Right kidney (tissue), 9 donors: ENCODE data around the gene RNU1-3.
"Not testable (repeated sequence)": the region's sequence is repeated elsewhere in the genome, so short reads cannot be mapped to it uniquely, and the experiment has no call there.

ENCODE experiments used
- DNase-seq: peaks from one replicate; pipeline ENCODE4 v3.0.0-alpha.2; 2016
- long read RNA-seq, 8 donors: transcript quantifications; one replicate each; lab custom pipeline, GENCODE V29; 2026

RNU1-3 gene
- long read RNA-seq, donor 1 = 0 reads
- long read RNA-seq, donor 2 = 0 reads
- long read RNA-seq, donor 3 = 0 reads
- long read RNA-seq, donor 4 = 0 reads
- long read RNA-seq, donor 5 = 0 reads
- long read RNA-seq, donor 6, partial matches to known transcripts = 0 of 1 reads
- long read RNA-seq, donor 6, other reads (novel, unspliced or antisense) = 0 of 1 reads
- long read RNA-seq, donor 7 = 0 reads
- long read RNA-seq, donor 8 = 0 reads

DNA sequence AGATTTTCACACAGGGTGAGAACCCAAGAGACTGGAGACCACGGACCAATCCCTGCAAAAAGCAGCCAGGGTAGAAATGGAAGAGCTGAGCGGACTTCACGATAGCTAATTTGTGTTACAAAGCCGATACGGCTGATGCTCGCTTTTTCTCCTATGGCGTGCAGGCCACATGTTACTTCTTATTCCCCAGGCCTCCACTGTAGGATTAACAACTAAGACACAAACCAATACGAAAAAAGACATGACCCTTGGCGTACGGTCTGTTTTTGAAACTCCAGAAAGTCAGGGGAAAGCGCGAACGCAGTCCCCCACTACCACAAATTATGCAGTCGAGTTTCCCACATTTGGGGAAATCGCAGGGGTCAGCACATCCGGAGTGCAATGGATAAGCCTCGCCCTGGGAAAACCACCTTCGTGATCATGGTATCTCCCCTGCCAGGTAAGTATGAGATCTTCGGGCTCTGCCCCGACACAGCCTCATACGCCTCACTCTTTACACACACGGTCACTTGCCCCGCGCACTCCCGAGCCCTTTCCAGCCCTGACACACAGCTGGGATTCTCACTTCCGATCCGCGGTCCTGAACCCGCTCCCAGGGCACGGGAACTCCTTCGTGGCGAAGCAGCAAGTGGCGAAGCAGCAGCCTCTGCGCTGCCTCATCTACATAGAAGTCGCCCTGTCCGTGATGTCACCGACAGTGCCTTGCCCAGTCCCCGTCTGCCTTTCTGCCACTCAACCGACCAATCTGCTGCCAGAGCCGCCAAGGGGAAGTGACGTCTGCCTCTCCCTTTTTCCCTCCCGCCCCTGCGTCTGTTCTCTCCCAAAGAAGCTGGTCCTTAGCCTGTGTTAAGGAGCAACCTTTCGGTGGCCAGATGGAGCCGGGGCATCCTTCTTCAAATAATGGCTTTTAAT is at the start of gene RNU1-3:
TSS of gene RNU1-3 (minus strand) at position 447 of the 912 bp plus-strand sequence.
- DNase-seq = not testable (repeated sequence)

DNA sequence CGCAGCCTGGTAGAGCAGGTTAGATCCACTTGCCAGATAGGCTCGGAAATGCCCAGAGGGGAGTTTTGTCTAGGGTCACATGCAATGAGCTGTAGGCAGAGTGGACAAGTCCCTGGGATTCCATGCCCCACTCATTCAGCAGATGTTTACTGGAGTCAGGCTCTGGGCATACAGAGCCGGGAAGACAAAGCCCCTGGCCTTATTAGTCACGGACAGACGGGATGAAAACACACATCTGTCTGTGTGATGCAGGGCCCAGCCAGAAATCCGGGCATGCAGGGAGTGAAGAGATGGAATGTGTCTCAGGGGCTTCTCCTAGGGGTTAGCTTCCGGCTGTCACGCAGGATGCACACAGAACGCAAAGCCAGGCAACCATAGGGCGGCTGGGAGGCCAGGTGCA is 46.7 kb upstream of the RNU1-3 start:
- not testable (repeated sequence) for DNase-seq

DNA sequence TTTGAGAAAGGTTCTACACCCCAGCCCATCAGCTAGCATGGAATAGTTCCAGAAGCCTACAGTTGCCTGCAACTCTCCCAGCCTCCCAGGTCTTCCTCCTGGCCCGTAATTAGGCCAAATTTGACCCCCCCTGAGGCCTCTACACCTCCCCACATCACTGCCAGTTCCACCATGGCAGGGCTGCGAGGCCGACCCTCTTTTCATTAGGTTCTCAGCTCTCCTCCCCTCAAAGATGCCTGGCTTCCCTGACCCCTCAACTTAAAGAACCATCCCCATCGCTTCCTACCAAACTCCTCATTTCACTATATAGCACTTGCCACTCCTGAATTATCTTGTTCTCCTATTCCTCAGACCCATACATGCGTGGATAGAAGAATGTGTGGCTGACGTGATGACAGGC is 46.2 kb upstream of the RNU1-3 start:
- DNase-seq = not testable (repeated sequence)

DNA sequence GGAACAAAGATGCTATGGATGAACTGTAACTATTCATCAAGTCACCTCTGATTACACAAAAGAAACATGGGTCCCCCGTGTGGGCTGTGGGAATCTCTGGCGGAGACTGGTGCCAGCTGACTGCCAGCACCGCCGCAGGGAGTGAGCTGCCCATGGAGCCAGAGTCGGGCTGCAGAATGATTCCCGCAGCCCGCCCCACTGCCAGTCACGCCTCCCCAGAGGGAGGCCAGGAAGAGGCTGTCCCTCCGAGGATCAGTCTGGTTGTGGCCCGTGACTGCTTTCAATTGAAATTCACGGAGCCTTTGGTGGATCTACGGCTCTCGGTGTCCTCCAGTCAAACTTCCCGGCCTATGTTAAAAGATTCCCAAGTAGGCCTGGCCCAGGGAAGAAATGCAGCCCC is 45.8 kb upstream of the RNU1-3 start:
- not testable (repeated sequence) for DNase-seq

DNA sequence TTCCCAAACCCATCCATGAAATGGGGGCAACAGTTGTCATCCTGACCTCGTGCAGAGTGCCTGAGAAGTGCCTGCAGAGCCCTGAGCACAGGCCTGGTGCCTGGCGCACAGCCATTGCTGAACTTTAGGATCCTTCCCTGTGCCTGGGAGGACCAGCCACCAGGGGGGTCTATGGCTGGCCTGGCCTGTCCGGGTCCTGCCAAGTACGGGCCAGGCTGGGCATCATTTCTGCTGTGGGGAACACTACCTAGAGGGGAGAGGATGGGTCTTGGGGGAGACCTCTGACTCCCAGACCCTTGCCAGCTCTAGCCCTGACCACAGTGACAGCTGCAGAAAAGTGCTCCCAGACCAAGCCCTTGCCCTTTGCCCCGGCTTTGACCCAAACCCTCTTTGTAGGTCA is 45.4 kb upstream of the RNU1-3 start:
- DNase-seq = not testable (repeated sequence)

DNA sequence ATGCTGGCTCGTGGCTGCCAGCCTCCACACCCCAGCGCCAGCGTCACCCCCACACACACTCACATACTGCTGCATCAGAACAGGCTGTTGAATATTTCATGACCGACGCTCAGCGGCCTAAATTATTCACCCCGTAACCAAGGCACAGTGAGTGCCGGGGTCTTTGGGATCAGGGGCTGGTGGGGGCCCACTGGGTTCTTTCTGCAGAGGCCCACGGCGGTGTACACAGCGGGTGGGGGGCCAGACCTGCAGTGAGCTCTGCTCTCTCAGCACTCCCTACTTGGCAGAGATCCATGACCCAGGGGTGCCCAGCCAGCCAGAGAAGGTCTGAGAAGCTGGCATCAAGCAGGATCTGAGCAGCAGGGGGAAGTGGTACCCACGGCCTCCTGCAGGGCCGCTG is 43.9 kb upstream of the RNU1-3 start:
- DNase-seq = not testable (repeated sequence)

DNA sequence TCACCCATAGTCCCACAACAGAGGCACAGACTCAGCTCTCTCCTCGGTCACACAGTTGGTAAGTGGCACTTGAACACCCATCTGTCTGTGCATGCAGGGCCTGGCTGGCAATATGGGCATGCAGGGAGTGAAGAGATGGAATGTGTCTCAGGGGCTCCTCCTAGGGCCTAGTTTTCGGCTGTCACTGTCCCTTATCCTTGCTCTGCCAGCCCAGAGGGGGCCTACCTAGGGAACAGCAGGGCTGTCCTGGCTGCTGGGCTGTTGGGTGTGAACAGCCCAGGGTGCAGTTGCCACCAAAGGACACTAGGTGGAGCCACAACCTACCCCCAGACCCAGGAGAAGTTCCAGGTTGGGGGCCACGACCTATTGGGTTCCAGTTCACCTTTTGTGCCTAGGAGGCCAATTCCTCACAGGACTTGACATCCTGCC is 42.9 kb upstream of the RNU1-3 start:
- peak; percentile 17 for DNase-seq

DNA sequence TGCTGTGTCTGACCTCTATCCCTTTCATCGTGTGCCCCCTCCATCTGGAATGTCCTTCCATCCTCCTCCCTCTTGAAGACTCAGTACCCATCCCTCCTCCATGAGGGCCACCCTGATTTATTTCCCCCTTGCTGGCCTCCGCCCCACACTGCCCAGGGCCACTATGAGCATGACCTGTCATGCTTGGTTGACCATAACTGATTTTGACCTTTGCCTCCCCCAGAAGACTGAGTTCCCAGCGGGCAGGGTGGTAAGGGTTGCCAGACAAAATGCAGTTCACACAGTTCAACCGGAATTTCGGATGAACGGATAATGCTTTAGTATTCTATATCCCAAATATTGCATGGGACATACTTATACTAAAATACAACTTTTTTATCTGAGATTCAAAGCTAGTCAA is 42.0 kb upstream of the RNU1-3 start:
- not testable (repeated sequence) for DNase-seq

DNA sequence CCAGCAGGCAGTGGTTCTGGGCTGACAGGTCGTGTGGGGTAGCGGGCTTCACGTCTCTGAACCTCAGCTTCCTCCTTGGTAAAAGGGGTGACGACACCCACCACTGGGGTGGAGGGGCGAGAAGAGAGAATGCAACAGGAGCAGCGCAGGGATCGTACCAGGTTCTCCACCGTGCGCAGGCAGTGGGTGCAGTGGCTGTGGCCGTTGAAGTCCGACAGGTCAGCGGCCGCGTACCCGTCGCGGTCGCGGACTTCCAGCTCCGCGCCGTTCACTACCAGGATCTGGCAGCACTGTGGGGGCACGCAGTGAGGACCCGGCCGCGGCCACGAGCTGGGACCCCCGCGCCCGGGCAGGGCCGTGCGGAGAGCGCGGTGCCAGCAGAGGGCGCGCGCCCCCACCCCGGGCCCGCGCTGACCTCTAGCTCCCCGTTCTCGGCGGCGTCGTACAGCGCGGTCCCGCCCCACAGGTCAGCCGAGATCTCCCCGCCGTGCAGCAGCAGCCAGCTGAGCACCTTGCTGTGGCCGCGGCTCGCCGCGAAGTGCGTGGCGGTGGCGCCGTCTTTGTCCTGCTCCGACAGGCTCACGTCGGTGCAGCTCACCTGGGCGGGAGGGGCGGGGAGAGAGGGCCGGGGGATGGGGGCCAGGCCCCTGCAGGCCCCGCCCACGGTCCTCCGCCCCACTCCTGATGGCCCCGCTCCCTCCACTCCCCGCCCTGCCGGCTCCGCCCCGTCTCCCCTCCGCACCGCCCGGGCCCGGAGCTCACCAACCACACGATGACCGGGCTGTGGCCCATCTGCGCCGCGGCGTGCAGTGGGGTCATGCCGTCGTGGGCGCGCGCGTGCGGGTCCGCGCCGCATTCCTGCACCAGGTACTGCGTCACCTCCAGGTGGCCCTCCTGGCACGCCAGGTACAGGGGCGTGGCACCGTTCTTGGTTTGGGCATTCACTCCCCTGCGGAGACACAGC is 40.7 kb upstream of the RNU1-3 start:
- DNase-seq = peak; percentile 44

DNA sequence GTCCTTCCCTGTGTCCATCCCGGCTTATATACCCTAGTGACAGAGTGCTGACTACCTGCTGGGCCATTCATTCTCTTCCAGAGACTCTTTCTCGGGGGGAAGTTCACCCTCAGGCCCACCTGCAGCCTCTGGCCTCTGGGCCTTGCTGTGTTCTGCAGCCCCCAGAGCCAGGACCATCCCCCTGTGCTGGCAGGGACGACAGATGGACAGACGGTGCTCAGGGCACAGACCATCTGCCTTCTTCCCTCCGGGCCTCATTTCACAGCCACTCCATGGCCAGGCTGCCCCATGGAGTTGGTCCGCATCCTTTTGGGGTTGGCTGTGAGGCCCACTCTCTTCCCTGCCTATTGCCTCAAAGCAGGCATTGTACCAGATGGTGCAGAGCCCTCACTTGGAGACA is 39.6 kb upstream of the RNU1-3 start:
- DNase-seq = peak; percentile 2

DNA sequence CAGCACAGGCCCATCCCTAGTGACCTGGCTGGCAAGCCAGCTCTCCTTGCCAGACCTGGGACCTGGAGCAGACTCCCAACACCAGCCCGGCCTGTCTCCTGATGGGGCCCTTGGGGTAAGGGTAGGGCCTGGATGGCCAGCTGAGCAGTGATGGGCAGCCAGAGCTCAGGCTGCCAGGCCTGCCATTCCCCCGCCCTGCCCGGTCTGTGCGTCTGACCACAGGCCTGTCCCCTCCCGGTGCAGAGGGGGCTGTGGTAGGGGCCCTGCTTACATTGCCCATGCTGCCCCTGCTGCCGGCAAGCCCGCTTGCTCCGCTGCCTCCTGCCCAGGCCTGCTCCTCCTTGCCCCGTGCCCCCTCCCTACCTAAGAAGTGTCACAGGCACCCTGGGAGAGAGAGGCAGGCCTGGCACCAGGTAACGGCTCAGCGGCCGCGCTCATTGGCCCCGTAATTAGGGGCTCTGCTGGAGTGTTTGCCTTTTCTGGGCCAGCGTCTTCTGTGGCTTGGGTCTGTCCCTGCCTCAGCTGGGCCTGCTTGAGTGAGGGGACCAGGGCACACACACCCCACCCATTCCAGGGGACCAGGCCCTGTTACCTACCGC is 37.9 kb upstream of the RNU1-3 start:
- DNase-seq = not testable (repeated sequence)

DNA sequence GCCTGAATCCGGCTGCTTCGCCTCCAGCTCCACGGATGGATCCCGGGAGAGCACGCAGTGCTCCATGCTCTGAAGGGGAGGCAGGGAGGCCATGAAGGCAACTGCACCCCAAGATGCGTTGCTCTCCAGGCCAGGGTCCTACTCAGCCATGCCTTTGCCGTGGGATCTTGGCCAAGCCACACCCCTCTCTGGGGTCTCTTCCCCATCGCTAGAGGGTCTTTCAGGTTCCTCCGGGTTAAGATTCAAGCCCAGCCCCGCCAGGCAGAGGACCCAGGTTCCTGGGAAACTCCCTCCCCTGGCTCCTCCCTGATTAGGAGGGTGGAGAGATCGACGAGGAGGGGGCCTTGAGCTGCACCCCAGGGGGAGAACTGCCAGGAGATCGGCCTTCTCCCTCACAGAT is 37.3 kb upstream of the RNU1-3 start:
- not testable (repeated sequence) for DNase-seq

DNA sequence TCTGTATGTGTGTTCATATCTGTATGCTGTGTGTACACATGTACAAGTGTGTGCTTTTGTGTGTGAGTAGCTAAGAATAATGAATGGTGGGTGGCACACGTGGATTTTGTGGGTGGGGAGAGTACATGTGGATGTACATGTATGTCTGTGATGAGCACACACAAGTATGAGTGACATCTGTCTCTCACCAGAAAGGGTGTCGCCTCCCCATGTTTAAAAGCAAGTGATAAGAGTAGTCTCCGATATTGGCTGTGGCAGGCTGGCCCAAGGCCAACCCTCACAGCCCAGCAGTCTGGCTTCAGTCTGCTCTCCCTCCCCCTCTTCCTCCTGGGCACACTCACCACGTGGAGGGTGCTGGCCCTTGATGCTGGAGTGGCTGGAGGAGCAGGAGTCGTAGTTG is 36.9 kb upstream of the RNU1-3 start:
- not testable (repeated sequence) for DNase-seq

DNA sequence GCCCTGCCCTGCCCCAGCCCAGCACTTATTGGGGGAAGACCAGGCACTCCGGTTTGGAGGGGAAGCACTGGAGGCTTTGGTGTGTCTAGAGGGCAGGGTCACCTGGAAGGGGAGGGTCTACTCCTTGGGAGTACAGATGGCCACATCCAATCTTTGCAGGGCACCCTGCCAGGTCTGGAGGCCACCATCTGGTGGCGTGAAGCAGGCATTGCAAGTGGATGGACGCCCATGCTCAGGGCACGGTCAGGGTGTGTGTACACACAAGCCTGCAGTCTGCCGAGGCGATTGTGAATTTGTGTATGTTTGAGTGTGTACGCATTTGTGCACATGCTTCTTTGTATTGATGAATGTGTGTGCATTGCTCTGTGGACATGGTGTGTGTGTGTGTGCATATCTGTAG is 36.4 kb upstream of the RNU1-3 start:
- DNase-seq = not testable (repeated sequence)

DNA sequence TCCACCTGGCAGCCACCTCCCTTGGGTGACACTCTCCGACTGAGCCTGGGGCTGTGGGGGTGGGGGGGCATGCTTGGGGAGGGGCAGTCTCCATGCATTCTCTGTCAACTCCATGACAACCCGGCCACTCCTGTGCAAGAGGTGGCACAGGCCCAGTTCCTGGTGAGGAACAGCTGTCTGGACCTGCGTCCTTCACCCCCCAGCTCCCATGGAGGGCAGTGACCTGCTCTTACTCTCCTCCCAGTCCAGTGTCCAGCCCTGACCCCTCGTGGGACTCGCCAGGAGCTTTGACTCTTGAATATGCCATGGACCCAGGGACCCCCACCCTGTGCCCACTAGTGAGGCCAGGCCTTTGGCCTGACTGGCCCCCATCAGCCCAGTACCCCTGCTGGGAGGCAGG is 35.5 kb upstream of the RNU1-3 start:
- DNase-seq = not testable (repeated sequence)

DNA sequence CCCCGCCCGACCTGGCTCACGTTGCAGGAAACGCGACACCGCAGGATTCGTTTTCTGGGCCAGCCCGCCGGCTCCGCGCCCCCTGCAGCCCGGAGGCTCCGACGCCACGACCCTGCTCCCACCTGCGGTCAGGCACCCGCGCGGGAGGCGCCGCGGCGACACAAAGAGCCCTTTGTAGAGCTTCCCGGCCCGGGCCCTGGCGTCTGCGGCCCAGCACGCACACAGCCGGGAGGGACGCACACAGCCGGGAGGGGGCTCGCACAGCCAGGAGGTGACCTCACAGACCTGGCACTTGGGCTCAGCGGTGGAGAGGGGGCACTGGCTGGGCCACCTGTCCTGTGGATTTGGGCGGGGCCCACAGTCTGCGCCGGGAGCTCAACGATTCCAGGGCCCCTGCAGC is 34.4 kb upstream of the RNU1-3 start:
- not testable (repeated sequence) for DNase-seq

DNA sequence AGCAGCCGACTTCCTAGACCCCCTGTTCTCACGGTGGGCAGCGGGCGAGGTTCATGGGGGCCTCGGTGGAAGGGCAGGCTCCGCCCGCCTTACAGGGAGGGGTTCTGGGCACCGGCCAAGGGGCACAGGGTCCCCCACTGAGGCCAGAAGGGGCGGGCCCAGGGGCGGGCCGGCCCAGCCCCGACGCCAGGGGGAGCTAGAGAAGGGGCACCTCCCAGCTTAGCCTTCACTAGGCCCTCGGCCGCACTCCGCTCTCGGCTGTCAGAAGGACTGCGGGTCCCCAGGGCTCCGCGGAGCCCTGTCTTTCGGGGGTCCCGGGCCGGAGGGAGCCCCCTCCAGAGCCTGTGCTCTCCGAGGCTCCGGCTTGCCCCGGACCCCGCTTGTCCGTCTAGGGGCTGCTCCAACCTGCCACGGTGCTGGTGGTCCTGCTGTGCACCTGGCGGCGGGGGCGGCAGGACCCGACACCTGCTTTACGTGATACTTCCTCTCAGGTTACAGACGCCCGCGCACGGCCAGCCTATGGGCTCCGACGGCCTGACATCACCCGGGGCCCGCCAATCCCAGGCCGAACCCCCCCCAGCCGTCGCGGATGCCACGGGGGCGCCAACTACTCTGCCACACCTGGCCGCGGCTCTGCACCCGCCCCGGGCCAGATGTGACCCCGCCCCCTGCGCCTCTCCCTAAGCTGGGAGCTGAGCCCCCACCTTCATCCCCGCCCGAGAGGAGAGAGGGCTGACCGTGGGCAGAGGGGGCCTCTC is 33.6 kb upstream of the RNU1-3 start:
- not testable (repeated sequence) for DNase-seq

DNA sequence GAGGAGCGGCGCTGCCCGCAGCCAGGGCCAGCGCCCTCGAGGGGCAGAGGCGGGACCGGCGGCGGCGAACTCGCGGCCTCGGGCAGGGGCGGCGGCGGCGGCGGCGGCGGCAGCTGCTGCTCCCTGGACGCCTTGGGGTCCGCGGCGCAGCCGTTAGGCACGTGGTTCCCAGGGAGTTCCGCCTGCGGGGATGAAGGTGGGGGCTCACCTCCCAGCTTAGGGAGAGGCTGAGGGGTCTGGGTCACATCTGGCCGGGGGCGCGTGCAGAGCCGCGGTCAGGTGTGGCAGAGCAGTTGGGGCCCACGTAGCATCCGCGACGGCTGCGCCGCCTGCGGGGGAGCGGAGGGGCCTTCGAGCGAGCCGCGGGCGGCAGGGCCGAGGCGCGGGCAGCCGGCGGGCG is 32.7 kb upstream of the RNU1-3 start:
- not testable (repeated sequence) for DNase-seq

DNA sequence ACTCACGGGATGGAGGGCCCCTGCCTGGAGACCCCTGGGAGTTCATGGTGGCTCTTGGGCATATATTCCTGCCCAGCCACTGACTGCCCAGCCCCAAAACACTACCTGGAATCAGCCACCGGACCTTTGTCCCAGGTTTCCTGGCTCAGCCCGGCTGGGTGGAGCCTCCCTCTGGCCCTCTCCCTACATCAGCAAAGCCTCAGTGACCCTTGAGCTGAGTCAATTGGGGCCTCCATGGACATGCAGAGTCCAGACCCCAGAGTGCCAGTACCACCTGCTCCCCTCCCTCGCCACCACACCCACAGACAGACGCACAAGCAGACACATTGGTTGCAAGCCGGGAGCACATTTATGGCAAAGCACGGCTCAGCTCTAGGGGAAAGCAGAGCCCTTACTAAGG is 30.4 kb upstream of the RNU1-3 start:
- DNase-seq = not testable (repeated sequence)

DNA sequence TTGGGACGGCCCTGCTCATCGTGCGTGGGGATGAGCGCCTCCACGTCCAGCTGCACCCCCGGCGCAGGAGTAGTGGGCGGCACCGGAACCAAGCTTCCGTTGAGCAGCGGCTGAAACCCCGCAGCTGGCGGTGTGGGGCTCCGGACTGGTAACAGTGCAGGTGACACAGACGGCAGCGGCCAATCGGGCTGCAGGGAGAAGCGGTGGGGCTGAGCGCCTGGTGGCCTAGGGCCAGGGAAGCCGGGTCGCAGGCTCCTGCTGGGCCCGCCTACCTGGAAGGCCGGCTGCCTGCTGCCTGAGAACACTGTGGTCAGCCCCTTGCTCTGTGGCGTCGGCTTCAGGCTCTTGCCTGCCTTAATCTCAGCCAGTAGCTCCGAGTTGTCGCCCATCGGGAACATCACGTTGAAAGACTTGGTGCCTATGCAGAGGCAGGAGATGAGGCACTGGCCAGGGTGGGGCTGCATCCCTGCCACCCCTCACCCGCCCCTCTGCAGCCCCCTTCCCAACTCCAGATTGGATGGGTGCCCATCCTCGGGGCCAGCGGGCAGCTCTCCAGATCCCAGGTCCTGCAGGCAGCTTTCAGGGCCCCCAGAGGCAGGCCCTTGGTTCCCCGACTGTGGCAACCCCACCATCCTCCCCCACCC is 29.9 kb upstream of the RNU1-3 start:
- not testable (repeated sequence) for DNase-seq

DNA sequence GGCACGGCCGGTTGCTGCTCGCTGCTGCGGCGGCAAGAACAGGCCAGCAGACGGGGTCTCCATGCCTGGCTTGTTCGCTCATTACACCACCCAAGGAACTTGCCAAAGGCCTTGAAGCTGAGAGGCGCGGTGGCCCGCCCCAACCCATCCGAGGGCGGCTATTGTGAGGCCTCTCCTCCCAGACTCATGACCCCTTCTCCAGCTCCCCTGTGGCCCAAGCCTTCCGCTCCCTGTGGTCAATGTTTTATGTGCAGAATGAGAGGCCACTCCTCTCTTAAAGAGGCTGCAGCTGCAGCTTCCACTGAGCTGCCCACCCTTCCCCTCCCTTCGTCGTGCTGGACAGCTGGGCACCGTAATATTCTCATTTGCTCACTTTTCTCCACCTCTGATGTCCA is 27.6 kb upstream of the RNU1-3 start:
- not testable (repeated sequence) for DNase-seq
